GM12865 (cell line): ENCODE data around the gene SYNE1.
"Not testable (repeated sequence)": the region's sequence is repeated elsewhere in the genome, so short reads cannot be mapped to it uniquely, and the experiment has no call there.

Source experiments
- DNase-seq: peaks from one replicate; pipeline ENCODE4 v3.0.0; 2010; ENCODE audit warnings: low read depth
- H3K4me3 ChIP-seq: 2 replicates; pipeline ENCODE4 v1.5.1; 2011; ENCODE audit warnings: mild to moderate bottlenecking, low read depth, low read length, control low read depth
- CTCF ChIP-seq: IDR thresholded peaks from 2 replicates; pipeline ENCODE4 v1.5.1; 2011; ENCODE audit warnings: low read length, control low read depth, low read depth, inconsistent platforms; ENCODE audit not compliant: insufficient read depth; ENCODE audit errors: missing control alignments

The SYNE1 gene

GRCh38 chr6:152671171-152671570 is 34.0 kb upstream of the SYNE1 start:
- no peak for TF ChIP-seq CTCF

GRCh38 chr6:152669895-152670294 is 32.7 kb upstream of the SYNE1 start:
- TF ChIP-seq CTCF: peak; percentile 23
- H3K4me3 ChIP-seq: no peak overlapping the region
- peak; percentile 37 for DNase-seq

More at GRCh38 chr6:152671171-152671570, 34.0 kb upstream of the SYNE1 start:
- no peak for DNase-seq
- H3K4me3 ChIP-seq: no peak overlapping the region

GRCh38 chr6:152661776-152662175 is 24.6 kb upstream of the SYNE1 start:
- no peak for DNase-seq
- no peak for TF ChIP-seq CTCF
- no peak overlapping the region for H3K4me3 ChIP-seq

GRCh38 chr6:152651986-152652385 is 14.8 kb upstream of the SYNE1 start:
- no peak for TF ChIP-seq CTCF
- no peak for DNase-seq
- H3K4me3 ChIP-seq: no peak overlapping the region

GRCh38 chr6:152648105-152648504 is 10.9 kb upstream of the SYNE1 start:
- DNase-seq: no peak
- no peak for TF ChIP-seq CTCF
- H3K4me3 ChIP-seq: no peak overlapping the region

GRCh38 chr6:152646732-152647131 is 9.6 kb upstream of the SYNE1 start:
- DNase-seq, H3K4me3 ChIP-seq: not testable (repeated sequence)

- DNase-seq: peak; percentile 89
- TF ChIP-seq CTCF: peak; percentile 76
- no peak overlapping the region for H3K4me3 ChIP-seq
Observed at GRCh38 chr6:152642578-152643375, 5.6 kb upstream of the SYNE1 start.
